NCI-H345 (cell line): ENCODE data around the gene SMLR1.

Source experiments
- DNase-seq: peaks from one replicate; lab custom pipeline; 2025; lab: John Stamatoyannopoulos, UW

SMLR1 gene

DNA sequence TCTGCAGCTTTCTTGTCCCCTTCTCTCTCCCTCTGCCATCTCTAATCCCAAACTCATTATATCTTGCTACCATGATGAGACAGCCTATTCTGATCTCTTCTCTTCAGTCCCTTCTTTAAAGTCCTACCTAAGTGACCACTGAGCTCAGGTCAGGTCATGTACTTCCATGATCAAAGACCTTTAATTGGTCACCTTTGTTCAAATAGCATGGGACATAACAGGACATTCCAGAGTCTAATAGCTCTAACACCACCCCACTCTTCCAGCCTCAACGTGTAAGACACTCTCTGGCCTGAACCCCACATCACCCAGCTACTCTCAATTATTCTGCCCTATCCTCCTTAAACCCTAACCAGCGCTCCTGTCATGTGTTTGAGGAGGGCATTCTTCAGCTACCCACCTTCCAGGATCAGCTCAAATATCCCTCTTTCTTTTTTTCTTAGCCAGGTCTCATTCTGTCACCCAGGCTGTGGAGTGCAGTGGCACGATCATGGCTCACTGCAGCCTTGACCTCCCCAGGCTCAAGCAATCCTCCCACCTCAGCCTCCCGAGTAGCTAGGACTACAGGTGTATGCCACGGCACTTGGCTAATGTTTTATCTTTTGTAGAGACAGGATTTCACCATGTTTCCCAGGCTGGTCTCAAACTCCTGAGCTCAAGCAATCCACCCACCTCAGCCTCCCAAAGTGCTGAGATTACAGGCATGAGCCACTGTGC, 2.1 kb upstream of the SMLR1 start:
- no peak for DNase-seq

DNA sequence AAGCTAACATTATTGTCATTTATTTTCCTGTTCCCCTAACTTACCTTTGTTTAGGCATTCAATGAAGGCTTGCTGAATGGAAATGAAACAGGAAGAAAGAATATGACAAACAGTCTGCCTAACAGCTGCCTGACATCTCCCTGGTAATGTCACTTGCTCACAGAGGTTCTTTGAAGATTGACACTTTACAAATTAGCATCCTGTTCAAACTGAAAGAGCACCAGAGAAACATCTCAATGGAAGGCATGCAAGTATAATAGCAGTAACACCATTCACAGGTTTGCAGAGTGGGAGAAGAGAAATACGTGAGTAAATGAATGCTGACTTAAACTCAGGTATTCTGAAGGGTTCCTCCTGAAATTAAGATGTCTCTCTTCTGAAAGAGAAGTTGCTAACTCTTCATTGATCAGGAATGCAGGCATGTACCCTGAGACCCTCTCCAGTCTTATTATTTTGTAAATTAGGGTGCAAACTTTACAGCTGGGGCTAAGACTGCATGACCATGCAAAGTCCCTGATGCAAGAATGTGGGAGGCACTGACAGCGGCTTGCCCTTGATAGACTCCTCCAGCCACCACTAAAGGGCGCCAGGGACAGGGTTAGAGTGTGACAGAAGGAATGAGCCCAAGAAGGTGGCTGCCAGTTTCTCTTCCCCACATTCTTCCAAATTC, 1.3 kb upstream of the SMLR1 start:
- DNase-seq: no peak

DNA sequence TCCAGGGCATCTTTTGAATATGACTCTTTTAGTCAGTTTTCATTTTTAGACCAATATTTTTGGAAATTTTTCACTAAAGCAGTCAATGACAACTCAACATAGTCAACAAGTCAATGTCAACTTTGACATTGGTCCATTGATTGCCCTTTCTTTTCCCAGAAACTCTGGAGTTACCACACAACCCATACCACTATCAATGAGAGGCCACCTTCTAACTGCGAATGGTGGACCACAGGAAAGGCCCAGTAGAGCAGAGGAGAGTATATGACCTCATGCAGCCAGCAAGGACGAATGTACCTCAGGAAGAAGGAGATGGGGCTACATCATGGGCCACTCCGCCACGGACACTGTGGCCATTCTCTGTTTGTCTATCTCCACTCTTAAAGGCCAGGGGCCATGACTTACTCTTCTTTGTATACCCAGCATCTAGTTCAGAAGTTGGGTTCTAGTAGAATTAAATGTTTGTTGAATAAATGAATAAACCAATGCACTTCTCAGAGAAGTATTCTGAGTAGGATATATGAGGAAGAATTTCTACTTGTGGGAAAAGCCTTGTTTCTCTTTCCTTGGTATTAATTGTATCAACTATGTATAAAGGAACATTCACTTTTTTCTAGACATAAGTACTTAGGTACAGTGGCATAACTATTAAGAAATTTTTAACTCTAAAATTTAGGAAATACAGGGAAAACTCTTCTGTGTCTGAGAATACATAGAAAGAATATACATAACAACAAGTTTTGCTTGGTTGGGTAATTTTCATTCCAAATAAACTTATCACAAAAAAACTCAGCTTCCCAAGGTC, 562 bp upstream of the SMLR1 start:
- DNase-seq: no peak

DNA sequence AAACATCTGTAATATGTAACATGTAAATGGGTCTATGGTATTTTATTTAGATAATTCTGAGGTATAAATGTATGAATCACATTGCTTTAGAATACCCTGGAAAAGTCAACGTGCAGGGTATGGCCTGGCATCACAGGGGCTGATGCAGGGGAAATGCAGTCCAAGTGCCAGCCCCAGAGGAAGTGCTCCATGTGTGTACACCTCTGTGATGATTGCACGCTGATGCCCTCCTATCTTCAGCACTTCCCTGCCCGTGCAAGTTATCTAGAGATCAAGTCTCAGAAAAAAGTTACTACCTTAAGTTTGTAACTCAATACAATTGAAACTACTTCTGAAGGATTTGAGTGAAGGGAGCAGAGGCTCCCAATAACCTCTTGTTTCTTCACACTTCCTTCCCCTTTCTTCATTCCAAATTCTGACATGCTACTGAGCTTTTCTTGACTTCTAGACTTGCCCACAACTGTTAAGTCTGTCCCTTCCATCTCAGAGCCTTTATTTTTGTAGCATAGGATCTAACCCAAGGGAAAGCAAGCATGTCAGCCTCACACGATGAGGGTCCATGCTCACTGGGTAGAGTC, 2.2 kb downstream of the SMLR1 start:
- DNase-seq: no peak

DNA sequence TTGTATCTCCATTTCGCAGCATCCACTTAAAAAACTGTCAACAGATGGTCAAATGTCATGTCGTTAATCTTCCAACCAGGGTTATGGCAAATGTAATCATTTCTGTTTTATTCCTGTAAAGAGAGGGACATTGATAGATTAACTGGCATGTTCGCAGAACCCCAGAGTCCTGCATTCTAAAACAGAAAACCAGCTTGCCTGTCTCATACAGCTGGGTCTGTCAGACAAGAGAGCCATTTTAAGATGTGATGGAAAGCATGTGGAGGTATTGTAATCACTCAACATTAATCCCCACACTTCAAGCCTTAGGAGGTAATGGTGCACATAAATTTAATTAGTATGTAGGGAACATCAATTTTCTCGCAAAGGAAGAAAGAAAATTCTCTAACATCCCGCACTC, 4.4 kb downstream of the SMLR1 start:
- DNase-seq: no peak

DNA sequence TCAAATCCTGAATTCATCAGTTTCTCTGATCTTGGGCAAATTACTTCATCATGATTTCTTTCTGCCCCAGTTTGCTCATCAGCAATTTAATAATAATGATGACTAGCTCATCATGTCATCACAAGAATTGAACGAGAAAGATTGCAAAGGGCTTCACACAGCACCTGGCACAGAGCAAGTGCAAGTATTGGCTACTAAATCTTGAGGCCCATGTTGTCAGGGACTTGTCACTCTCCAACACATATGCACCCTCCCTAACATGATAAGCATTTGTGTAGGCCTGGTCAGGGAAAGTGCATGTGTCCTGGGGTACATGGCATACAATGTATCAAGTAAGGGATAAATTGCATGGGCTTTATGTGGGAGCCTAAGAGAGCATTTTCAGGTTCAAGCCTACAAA, 6.4 kb downstream of the SMLR1 start:
- no peak for DNase-seq

DNA sequence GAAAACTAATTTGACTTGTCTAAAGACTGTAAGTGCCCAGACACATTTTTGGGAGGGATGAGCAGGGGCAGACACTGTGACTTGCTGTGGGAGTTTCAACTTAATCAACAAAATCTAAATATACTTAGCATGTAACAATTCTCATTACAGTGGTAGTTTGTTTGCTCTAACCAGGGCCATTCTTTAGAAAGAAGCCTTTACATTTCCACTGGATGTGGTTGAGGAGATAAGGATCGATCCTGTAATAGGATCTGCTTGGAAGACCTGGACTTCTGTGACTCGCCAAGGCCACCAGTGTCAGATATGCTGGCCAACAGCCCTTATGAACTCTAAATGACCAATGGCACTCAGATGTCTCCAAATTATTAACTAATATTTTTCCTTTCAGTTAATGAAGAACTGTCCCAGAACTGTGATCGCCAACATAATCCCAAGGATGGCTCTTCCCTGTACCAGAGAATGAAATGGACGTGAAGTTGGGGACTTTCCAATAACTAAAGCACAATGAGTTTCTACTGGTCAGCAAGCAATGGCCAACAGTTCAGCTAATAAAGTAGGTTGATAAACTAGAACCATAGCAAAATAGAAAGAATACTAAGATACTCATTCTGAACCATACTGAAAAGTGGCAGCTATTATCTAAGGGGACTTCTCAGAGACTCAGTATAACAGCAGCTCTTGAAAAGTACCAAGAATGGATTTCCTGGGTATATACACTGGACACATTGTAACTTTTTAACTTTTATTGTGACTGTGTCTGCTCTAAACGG, 7.5 kb downstream of the SMLR1 start:
- DNase-seq: no peak

DNA sequence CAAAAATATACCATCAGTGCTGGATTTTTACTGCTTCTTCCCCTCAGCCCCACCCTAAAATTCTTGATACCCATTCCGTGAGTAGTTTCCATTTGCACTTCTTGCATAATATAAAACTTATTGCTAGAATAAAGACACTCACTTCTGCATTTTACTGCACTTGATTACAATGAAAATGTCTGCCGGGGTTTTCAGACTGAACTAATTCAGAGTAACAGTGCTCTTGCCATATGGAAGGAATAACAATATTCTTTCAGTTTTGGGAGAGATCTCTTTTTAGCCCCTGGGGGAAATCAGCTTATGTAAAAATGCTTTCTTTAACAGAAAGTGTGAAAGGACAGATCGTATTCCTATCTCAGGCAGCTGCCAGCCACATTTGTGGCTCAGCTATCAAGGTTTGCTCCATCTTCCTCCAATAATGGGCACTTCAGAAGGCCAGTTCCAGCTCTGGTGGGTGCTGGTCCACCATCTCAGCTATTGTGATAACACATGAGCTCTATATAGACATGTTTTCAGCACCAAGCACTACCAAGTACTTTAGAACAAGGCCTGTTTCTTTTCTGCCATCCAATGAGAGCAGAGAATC, 8.9 kb downstream of the SMLR1 start:
- DNase-seq: no peak

DNA sequence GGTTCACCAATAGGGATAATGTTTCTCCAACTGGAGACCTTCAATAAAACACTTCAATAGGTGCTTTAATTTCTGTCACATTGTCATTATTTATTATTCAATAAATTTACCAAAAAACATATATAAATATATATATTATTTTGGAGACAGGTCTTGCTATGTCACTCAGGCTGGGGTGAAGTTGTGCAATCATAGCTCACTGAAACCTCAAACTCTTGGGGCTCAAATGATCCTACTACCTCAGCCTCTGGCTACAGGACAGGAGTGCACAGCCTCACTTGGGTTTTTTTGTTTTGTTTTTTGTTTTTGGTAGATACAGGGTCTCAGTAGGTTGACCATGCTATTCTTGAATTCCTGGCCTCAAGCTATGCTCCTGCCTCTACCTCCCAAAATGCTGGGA, 9.9 kb downstream of the SMLR1 start:
- DNase-seq: no peak

DNA sequence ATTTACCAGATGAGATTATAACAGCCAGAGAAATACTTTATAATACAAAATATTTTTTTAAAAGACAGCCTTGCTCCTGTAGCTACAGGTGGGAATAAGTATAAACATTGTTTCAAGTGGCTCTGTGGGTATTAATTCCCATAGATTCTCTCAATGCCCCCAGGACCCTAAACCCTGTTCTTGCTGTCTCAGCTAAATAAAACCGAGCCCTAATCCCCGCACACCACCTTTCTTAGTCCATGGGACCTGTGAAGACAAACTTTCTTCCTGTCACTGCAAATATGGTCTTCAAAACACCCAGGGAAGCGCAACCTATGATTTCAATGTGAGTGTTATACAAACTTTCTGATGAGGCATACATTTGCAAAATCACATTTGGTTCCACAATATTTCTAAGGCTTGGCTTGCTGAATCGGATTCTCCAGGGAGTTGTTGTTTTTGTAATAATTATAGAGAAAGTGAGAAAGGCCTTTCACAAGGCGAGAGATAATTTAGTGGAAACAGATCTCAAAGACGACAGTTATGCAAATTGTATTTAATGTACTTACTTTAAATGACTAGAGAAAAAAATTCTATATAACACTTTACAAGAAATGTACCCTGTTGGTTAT, 11.1 kb downstream of the SMLR1 start:
- no peak for DNase-seq

DNA sequence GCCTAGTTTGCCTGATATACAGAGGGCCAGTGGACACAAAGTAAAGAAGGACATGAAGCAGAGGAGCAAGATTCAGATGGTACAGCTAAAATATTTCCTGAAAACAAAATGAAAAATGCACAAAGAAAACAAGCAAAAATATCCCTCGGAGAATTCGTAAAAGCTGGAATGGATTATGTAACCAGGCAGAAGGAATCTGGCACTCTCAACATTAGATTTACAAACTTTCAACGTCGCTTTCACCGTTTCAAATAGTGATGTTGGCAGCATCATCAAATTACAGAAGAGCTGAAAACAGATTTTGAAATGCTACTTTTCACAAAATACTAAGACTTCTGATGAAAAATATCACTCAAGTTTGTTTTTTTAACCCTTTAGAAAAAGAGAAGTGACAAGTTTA, 11.7 kb downstream of the SMLR1 start:
- no peak for DNase-seq

DNA sequence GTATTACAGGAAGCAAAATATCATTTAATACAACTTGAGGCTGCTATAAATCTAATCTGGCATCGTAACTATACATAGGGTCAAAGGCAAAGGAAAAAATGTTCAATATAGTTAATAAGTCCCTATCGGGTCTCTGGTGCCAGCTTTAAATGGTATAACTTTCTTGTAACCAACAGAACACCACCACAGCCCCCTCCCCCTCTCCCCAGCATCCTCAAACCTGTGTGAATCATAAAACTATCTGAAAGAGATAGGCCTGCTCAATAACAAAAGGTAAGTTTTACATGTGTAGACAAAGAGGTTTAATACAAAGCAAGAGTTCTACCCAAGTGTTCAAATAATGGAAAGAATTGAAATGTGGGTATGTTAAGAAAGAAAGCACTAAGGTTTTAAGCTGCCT, 12.2 kb downstream of the SMLR1 start:
- DNase-seq: no peak

DNA sequence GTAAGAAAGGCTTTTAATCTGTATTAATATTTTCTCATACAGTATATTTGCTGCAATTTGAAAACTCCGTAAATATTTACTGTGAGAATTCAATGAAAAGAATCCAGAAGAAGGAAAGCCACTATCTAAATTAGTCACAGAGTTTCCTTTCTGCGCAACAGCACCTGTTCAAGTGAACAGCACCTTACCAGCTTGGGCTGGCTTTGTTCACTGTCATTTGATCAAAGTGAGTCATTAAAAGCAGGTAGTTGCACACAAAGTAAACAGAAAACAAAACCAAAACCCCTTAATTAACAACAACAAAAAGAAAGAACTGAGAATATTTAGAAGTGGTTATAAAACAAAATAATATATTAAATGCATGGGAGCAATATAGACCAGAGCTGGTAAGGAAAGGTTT, 12.8 kb downstream of the SMLR1 start:
- DNase-seq: no peak

DNA sequence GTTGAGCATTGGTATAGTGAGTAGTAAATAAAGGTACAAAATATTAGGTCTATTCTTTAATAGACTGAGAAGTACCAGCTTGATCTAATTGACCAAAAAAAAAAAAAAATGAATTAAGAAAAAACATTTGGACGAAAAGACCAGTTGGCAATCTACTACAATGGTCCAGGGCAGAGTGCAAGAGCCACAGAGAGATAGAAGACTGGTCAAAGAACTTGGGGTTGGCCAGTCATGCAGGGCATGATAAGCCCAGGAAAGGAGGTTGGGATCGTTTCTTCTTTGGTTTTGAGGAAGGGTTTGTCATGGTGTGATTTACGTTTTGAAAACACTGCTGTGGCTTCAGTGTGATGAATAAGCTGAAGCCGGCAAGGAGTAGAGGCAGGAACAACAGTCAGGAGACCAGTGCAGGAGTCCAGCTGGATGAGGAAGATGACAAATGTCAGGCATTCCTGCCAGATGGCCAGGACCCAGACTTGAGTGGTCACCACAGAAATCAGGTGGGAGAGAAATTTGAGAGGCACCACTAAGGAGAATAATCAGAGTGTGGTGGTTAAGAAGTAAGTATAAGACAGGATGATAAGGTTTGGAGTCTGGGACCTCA, 14.0 kb downstream of the SMLR1 start:
- no peak for DNase-seq

DNA sequence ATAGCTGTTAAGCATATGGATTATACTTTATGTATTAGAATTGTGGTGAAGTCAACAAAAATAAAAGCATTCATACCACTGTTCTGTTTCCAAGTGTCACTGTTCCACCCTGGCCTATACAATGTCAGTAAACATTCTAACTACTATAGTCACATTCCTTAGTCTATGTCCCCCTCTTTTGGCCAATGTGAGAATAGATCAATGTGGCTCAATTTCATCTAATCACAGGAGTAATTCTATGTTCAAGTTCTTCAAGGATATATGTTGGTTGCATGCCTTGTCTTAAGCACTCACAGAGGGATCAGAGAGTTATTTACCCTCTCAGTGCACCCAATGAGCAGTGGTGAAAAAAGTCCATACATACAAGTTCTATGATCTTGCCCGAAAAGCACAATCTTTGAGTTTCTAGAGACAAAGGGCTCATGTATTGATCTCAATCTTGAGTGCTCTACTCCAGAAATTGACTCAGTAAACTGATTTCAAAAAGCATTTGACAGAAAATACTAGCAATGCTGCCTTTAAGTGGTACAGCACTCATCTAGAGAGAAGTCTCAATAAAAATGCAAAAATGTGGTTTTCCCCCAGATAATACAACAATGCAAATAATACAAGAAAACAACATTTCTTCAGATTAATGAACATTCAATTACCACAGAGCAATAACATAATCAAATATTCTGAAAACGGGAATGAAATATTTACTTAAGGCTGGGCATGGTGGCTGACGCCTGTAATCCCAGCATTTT, 16.5 kb downstream of the SMLR1 start:
- peak; percentile 10 for DNase-seq

DNA sequence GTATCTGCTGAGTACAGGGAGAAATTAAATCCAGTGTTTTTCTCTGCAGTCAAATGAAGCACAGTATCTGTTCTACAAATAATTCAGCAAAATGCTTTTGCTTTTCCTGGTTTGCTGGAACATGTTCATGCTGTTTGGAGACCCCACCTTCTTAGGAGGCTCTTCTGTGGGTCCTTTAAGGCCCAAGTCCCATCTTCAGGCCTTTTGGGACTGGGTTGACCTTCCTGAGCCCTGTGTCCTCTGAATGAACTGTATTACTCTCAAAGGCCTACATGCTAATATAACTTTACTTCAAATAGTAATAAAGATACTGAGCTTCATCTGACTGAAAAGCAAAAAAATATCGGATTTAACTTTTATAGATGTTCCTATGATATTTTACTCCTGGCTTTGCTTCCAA, 19.3 kb downstream of the SMLR1 start:
- DNase-seq: no peak

DNA sequence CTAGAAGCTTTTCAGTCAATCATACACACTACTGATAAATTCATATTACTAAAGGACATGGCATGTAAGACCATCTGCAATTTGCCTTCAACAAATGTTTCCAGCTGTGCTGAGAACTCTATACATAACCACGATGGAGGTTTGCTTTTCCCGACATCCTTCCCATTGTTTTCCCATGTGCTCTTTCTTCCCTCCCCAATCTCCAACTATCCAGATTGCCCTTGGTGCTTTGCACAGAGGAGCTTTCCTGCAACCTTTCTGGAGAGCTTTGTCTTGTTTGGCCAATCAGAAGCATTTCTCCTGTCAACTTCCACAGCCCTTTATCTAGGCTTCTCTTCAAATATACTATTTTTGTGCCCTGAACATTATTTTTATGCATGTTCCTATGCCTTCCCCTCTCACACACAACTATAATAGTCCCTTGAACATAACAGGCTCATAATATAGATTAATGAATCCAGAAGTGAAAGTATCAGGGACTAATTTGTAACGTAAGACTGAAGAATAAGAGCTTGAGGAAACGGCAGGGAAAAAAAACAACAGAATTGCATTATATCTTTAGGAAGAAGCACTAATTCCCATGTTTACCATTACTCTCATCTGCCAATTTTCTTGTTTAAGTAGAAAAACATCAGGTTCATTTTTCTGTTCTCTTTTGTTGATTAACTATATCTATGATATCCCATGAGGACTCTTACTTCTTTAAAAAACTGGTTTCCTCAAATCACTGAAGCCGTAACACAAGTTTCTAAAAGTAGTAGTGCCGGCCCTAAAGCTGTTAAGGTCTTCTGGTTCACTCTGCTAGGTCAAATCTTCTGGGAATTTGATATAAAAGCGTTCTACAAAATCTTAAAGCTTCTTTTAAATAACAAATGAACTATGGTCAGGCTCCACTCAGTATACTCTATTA, 20.1 kb downstream of the SMLR1 start:
- DNase-seq: no peak

DNA sequence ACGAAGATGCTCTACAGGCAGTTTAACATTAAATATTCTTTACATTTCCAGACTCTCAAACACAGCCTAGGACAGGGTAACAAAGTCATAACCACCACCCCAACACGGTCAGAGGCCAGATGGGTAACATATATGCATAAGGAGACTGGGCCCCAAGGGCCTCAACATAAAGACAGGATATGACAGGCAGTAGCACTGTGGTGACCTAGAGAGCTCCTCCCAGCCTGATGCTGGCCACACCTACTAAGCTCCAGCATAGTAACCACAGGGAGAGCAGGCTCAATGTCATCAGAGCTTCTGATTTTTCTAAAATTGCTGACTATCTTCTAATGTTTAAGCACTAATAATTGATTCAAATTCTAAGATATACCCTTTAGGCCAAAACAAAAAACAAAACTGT, 21.7 kb downstream of the SMLR1 start:
- no peak for DNase-seq

DNA sequence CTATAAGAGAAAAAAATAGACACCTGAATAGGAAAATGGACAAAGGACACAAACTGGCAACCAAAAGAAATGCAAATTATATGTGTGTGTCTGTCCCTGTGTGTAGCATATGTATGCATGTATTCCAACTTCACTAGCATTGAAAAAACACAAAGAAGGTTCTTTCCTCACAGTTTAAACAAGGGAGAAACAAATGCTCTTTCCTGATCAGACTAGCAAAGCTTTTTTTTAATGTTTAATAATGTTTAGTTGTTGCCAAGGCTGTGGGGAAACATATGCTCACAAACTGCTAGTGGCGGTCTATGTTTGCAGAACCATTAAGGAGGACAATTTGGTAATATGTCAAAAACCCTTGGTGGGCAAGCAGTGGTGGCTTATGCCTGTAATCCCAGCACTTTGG, 22.4 kb downstream of the SMLR1 start:
- DNase-seq: no peak
